CD4-positive, alpha-beta T cell (primary cell): ENCODE data around the gene GABPB1. TPM values are rescaled to one million over a fixed set of nuclear protein-coding genes. Genes with fewer than 3 reads are reported as not detected.

Source experiments
- ATAC-seq: fragments of 200-7000 bp; cut with Tn5 transposase; one replicate; pipeline ENCODE4 v1.10.0; 2022; ENCODE audit warnings: mild to moderate bottlenecking; ENCODE audit not compliant: poor library complexity
- CTCF ChIA-PET: fragments of 350-600 bp; sonication (Branson Sonifier 250); formaldehyde crosslinking; loops from one replicate; lab custom pipeline; 2021; ENCODE audit warnings: antibody characterized with exemption, inconsistent platforms; lab: Charles Lee
- POLR2A ChIA-PET: fragments of 350-600 bp; sonication (Branson Sonifier 250); formaldehyde crosslinking; loops from one replicate; lab custom pipeline; 2021; ENCODE audit warnings: antibody characterized with exemption, inconsistent platforms; lab: Charles Lee
- DNase-seq, 14 experiments: peaks; one replicate each; pipeline ENCODE4 v3.0.0-alpha.2; 2013 to 2020; ENCODE audit warnings: mixed read lengths in 2 of 14
- H3K27ac ChIP-seq, 2 donors: one replicate each; pipeline versions ENCODE4 v1.5.1 to v1.7.0; 2013; ENCODE audit warnings: low read length in 2 of 2, low read depth in 1 of 2, mild to moderate bottlenecking in 1 of 2
- H3K27me3 ChIP-seq, 2 experiments: 1 replicate in 1 of 2; 2 replicates in 1 of 2; pipeline versions ENCODE4 v1.6.1 to v1.7.0; 2013; ENCODE audit warnings: low read length in 2 of 2, control low read depth in 1 of 2, mild to moderate bottlenecking in 1 of 2, moderate library complexity in 1 of 2; ENCODE audit not compliant: insufficient read depth in 2 of 2, control insufficient read depth in 1 of 2
- H3K36me3 ChIP-seq: one replicate; pipeline ENCODE4 v1.6.1; 2013; ENCODE audit warnings: low read length, control low read depth; ENCODE audit not compliant: insufficient read depth
- H3K4me1 ChIP-seq: one replicate; pipeline ENCODE4 v1.6.1; 2013; ENCODE audit warnings: low read length, control low read depth; ENCODE audit not compliant: insufficient read depth
- H3K4me3 ChIP-seq: one replicate; pipeline ENCODE4 v1.5.1; 2013; ENCODE audit warnings: mild to moderate bottlenecking, low read length, moderate library complexity
- H3K9me3 ChIP-seq, 2 experiments: 1 replicate in 1 of 2; 2 replicates in 1 of 2; pipeline versions ENCODE4 v1.6.1 to v1.7.0; 2013; ENCODE audit warnings: low read length in 2 of 2, mild to moderate bottlenecking in 2 of 2, control low read depth in 1 of 2, moderate library complexity in 1 of 2; ENCODE audit not compliant: control insufficient read depth in 1 of 2, insufficient read depth in 1 of 2
- H3K27ac Mint-ChIP-seq: one replicate; pipeline ENCODE4 v1.8.0; 2020; ENCODE audit warnings: mixed read lengths
- H3K27me3 Mint-ChIP-seq: one replicate; pipeline ENCODE4 v1.8.0; 2021; ENCODE audit warnings: mixed read lengths
- H3K36me3 Mint-ChIP-seq: one replicate; pipeline ENCODE4 v1.8.0; 2021; ENCODE audit warnings: low read depth, mixed read lengths
- H3K4me1 Mint-ChIP-seq: one replicate; pipeline ENCODE4 v1.8.0; 2021; ENCODE audit warnings: low read depth, mixed read lengths
- H3K4me3 Mint-ChIP-seq: one replicate; pipeline ENCODE4 v1.8.0; 2020; ENCODE audit warnings: mild to moderate bottlenecking, mixed read lengths
- H3K9me3 Mint-ChIP-seq: one replicate; pipeline ENCODE4 v1.8.0; 2020; ENCODE audit warnings: mixed read lengths
- intact Hi-C, 2 experiments: fragments of 100-400 bp; cut with DNase I in 1 of 2; cut with micrococcal nuclease in 1 of 2; formaldehyde crosslinking; loops; one replicate each; pipeline versions ENCODE4 v1.15.1 to v1.9.0; 2023 to 2025; cut with DNase I, micrococcal nuclease
- total RNA-seq, 174 experiments: library from RNA in 2 of 174; stranded (reverse) in 2 of 174; gene quantifications; one replicate each; pipeline ENCODE4 v1.2.3 and lab custom pipeline; 2021 to 2026
- TF ChIP-seq, protein P1 (sequence below): fragments of 200-600 bp; IDR thresholded peaks from one replicate; pipeline ENCODE4 v1.8.0; 2022; ENCODE audit warnings: antibody characterized with exemption, mild to moderate bottlenecking

GABPB1 gene
- total RNA-seq, 2 experiments from 2014 or later = 25.7 to 27.1 TPM

DNA sequence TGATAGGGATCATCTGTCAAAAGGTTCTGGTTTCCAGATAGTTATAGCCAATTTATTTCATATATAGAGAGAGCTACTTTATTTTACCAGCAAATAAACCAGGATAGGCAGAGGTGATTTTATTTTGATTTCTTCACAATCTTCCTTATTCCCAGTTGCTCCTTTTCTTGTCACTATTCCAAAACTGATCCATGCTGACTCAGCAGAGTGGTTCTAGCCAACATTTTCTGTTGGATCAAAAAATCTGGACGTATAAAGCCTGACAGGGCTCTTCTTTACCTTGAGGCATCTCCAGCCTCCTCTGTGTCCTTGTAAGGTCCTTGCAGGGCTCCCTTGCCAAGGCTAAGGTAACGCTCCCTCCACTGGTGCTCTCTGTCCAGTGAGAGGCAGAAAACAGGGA, 105.3 kb downstream of the GABPB1 start:
- intact Hi-C loops = loop anchor here in 1 of 2 experiments (10.0 kb wide), 1 partner anchor 55 kb away; no protein-coding TSS in a partner anchor
- H3K27me3 ChIP-seq = no peaks in the 10 kb centered on the region
- no peak overlapping the region for H3K4me3 ChIP-seq
- Mint-ChIP-seq H3K36me3 (no peaks in the 10 kb centered on the region), H3K27ac (peak overlapping the region; percentile 95), H3K9me3 (no peaks in the 10 kb centered on the region), H3K4me1 (peaks cover 23% of the 10 kb centered on the region), H3K4me3 (no peak overlapping the region), H3K27me3 (no peaks in the 10 kb centered on the region)
- TF ChIP-seq, protein P1, sequence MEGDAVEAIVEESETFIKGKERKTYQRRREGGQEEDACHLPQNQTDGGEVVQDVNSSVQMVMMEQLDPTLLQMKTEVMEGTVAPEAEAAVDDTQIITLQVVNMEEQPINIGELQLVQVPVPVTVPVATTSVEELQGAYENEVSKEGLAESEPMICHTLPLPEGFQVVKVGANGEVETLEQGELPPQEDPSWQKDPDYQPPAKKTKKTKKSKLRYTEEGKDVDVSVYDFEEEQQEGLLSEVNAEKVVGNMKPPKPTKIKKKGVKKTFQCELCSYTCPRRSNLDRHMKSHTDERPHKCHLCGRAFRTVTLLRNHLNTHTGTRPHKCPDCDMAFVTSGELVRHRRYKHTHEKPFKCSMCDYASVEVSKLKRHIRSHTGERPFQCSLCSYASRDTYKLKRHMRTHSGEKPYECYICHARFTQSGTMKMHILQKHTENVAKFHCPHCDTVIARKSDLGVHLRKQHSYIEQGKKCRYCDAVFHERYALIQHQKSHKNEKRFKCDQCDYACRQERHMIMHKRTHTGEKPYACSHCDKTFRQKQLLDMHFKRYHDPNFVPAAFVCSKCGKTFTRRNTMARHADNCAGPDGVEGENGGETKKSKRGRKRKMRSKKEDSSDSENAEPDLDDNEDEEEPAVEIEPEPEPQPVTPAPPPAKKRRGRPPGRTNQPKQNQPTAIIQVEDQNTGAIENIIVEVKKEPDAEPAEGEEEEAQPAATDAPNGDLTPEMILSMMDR = no peak
- ChIA-PET CTCF (interaction anchor here (1.4 kb wide), 1 partner anchor 8 kb away, joined by 3 read pairs; no protein-coding TSS in a partner anchor), POLR2A (no interaction called here)
- peaks cover 16% of the 10 kb centered on the region for H3K4me1 ChIP-seq
- DNase-seq = no peak
- no peaks in the 10 kb centered on the region for H3K9me3 ChIP-seq
- no peak overlapping the region for H3K27ac ChIP-seq
- ATAC-seq = no peak
- H3K36me3 ChIP-seq = no peaks in the 10 kb centered on the region

DNA sequence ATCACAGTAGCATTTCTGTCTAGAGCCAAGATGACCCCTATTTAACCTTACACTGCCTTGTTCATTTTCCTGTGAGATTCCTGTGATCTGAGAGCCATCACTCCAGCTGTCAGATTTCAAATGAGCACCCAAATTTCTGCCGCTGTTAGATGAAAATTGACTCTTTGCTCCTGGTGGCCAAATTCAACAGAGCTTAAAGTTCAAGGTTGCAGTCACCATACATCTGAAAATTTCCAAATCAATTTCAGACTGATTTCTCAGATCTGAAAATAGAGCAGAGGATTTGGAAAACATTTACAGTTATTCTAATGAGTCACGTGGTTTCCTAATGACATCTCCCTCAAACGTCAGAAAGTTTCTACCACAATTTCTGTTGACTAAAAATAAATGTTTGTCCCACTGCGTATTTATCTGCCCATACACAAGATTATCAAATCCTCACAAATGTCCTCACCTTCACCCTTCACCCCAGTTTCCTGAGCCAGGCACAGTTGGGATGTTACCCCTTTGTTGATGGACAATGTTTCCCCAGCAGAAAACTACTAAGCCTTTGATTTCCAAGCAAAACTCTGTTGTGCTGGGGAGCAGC, 105.9 kb downstream of the GABPB1 start:
- DNase-seq (no peak), ATAC-seq (no peak)
- ChIA-PET CTCF (interaction anchor here (1.4 kb wide), 1 partner anchor 9 kb away, joined by 3 read pairs; no protein-coding TSS in a partner anchor), POLR2A (interaction anchor here (0.6 kb wide), 1 partner anchor 31 kb away, joined by 3 read pairs; no protein-coding TSS in a partner anchor)
- Histone ChIP-seq H3K36me3 (no peaks in the 10 kb centered on the region), H3K4me1 (peaks cover 16% of the 10 kb centered on the region), H3K27me3 (no peaks in the 10 kb centered on the region), H3K9me3 (no peaks in the 10 kb centered on the region), H3K27ac (no peak overlapping the region), H3K4me3 (no peak overlapping the region)
- H3K4me1 Mint-ChIP-seq = peaks cover 23% of the 10 kb centered on the region
- H3K36me3 Mint-ChIP-seq = no peaks in the 10 kb centered on the region
- peak overlapping the region; percentile 95 for H3K27ac Mint-ChIP-seq
- intact Hi-C loops = no loop called here
- no peaks in the 10 kb centered on the region for H3K9me3 Mint-ChIP-seq
- TF ChIP-seq, protein P1 = no peak
- H3K27me3 Mint-ChIP-seq = no peaks in the 10 kb centered on the region
- no peak overlapping the region for H3K4me3 Mint-ChIP-seq

DNA sequence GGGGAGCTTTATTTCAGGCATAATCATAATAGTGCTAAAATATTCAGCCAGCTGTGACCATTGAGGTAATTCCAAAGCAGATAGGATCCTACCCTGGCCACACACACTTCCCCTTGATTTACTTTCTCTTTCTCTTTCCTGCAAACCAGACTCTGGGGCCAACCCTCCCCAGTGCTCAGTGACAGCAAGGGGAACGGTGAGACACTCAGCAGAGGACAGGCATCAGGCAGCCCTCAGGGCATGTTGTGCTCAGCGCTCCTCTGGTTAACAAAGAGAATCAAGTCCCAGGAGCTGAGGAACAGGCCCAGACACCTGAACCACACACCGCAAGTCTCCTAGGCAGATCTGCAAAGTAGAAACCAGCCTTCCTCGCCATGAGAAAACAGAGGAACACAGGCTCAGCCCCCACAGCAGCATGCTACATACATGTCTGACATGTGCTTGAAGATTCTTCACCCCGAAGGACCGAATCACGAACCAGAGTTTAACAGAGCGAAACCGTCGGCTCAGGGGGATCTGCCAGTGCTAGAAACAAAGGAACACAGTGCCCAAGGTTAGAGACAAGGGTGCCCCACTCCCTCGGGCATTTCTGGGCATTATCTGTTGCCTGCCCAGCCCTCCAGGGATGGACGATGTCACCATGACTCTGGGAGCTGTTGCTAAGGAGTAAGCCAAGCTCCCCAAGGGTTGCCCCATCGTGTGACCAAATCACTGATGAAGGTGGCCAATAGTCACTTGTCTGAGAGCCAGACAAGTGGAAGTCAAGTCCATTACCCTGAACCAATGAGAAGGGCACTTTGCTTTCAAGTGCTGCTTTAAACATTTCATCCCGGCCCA, 107.0 kb downstream of the GABPB1 start:
- Histone ChIP-seq H3K27ac (peak overlapping the region; percentile 47 to 68), H3K4me3 (peak overlapping the region; percentile 27), H3K4me1 (peaks cover 16% of the 10 kb centered on the region), H3K36me3 (no peaks in the 10 kb centered on the region), H3K27me3 (no peaks in the 10 kb centered on the region), H3K9me3 (no peaks in the 10 kb centered on the region)
- intact Hi-C loops = no loop called here
- H3K36me3 Mint-ChIP-seq = no peaks in the 10 kb centered on the region
- peaks cover 23% of the 10 kb centered on the region for H3K4me1 Mint-ChIP-seq
- ChIA-PET POLR2A (interaction anchor here (0.9 to 1.3 kb wide), 2 partner anchors 106 to 107 kb away, joined by 3 to 5 read pairs; partner anchors contain the start of gene GABPB1), CTCF (interaction anchor here (1.4 kb wide), 1 partner anchor 10 kb away, joined by 3 read pairs; no protein-coding TSS in a partner anchor)
- peak overlapping the region; percentile 95 for H3K27ac Mint-ChIP-seq
- H3K4me3 Mint-ChIP-seq = peak overlapping the region; percentile 84
- DNase-seq = peak in 11 of 14 experiments; percentile 6 to 68 (median 34)
- H3K27me3 Mint-ChIP-seq = no peaks in the 10 kb centered on the region
- TF ChIP-seq, protein P1 = no peak
- peak; percentile 93 for ATAC-seq
- H3K9me3 Mint-ChIP-seq = no peaks in the 10 kb centered on the region
